PC-3 (cell line): ENCODE measurements around the gene L1CAM. TPM values are rescaled to one million over a fixed set of nuclear protein-coding genes. Genes with fewer than 3 reads are reported as not detected.
"Not testable (repeated sequence)": the region's sequence is repeated elsewhere in the genome, so short reads cannot be mapped to it uniquely, and the experiment has no call there.

Source experiments
- ATAC-seq: fragments of 200-7000 bp; cut with Tn5 transposase; 2 replicates; pipeline ENCODE4 v1.9.1; 2020; ENCODE audit warnings: mild to moderate bottlenecking, moderate library complexity
- BruUV-seq: library from RNA; stranded (reverse); fragments of 400-500 nt; replicated peaks from 2 replicates; lab custom pipeline; 2021; lab: Mats Ljungman, UMichigan
- CTCF ChIA-PET: fragments of 300-600 bp; sonication (Branson Sonifier 250); formaldehyde crosslinking; loops from one replicate; lab custom pipeline; 2022; ENCODE audit warnings: antibody characterized with exemption; lab: Charles Lee
- POLR2A ChIA-PET: fragments of 300-600 bp; sonication (Branson Sonifier 250); formaldehyde crosslinking; loops from one replicate; lab custom pipeline; 2022; ENCODE audit warnings: antibody characterized with exemption; ENCODE audit not compliant: unreplicated experiment; lab: Charles Lee
- DNase-seq: peaks from one replicate; pipeline ENCODE4 v3.0.0-alpha.2; 2015
- H2AFZ ChIP-seq: fragments of 300-600 bp; sonication (generic); 2 replicates; pipeline ENCODE4 v1.6.0; 2016; ENCODE audit warnings: antibody characterized with exemption, low read length
- H3F3A ChIP-seq: fragments of 300-600 bp; sonication (generic); one replicate; pipeline ENCODE4 v1.6.0; 2017; ENCODE audit warnings: antibody characterized with exemption, low read length, control low read depth, mild to moderate bottlenecking; ENCODE audit not compliant: unreplicated experiment
- H3K27ac ChIP-seq: fragments of 300-600 bp; sonication (generic); 2 replicates; pipeline ENCODE4 v1.5.1; 2016; ENCODE audit warnings: mild to moderate bottlenecking, low read length
- H3K27me3 ChIP-seq: fragments of 300-600 bp; sonication (generic); 2 replicates; pipeline ENCODE4 v1.6.1; 2016; ENCODE audit warnings: low read length, mixed read lengths
- H3K36me3 ChIP-seq: fragments of 300-600 bp; sonication (generic); 2 replicates; pipeline ENCODE4 v1.6.1; 2016; ENCODE audit warnings: low read depth, mixed run types, low read length, mixed read lengths
- H3K4me1 ChIP-seq: fragments of 300-600 bp; sonication (generic); 2 replicates; pipeline ENCODE4 v1.5.1; 2016; ENCODE audit warnings: low read length; ENCODE audit not compliant: insufficient read depth
- H3K4me2 ChIP-seq: fragments of 300-600 bp; sonication (generic); 2 replicates; pipeline ENCODE4 v1.6.0; 2016; ENCODE audit warnings: low read length
- H3K4me3 ChIP-seq: fragments of 300-600 bp; sonication (generic); 2 replicates; pipeline ENCODE4 v1.5.1; 2016; ENCODE audit warnings: mild to moderate bottlenecking, low read length, mixed read lengths
- H3K79me2 ChIP-seq: fragments of 300-600 bp; sonication (generic); 2 replicates; pipeline ENCODE4 v1.6.1; 2017; ENCODE audit warnings: low read length, mixed read lengths
- H3K9ac ChIP-seq: fragments of 300-600 bp; sonication (generic); 2 replicates; pipeline ENCODE4 v1.6.0; 2016; ENCODE audit warnings: mild to moderate bottlenecking, low read length
- H3K9me2 ChIP-seq: fragments of 300-600 bp; sonication (generic); replicated peaks from 2 replicates; pipeline ENCODE4 v1.6.1; 2016; ENCODE audit warnings: mixed run types, low read length, mixed read lengths
- H3K9me3 ChIP-seq: fragments of 300-600 bp; sonication (generic); 2 replicates; pipeline ENCODE4 v1.6.1; 2016; ENCODE audit warnings: low read length, mixed read lengths
- H4K20me1 ChIP-seq: fragments of 300-600 bp; sonication (generic); 2 replicates; pipeline ENCODE4 v1.6.1; 2016; ENCODE audit warnings: low read length, mixed read lengths
- EZH2 ChIP-seq: fragments of 300-600 bp; sonication (generic); IDR thresholded peaks from one replicate; pipeline ENCODE4 v1.6.1; 2017; ENCODE audit warnings: antibody characterized with exemption, mild to moderate bottlenecking, low read length; ENCODE audit not compliant: unreplicated experiment
- EZH2phosphoT487 ChIP-seq: fragments of 300-600 bp; sonication (generic); IDR thresholded peaks from 2 replicates; pipeline ENCODE4 v1.6.1; 2018; ENCODE audit warnings: mild to moderate bottlenecking, antibody characterized with exemption, low read length, borderline replicate concordance
- intact Hi-C: fragments of 100-400 bp; cut with micrococcal nuclease; formaldehyde crosslinking; loops from 2 replicates; pipeline ENCODE4 v1.9.0; 2023
- total RNA-seq: library from RNA; depleted of rRNA; stranded (reverse); fragments of >200 nt; gene quantifications from 2 replicates; pipeline ENCODE4 v1.2.3, GENCODE V29; 2014
- TF ChIP-seq, protein P1 (sequence below): fragments of 300-600 bp; sonication (generic); conservative IDR thresholded peaks from 2 replicates; pipeline ENCODE4 v1.5.1; 2017; ENCODE audit warnings: antibody characterized with exemption, low read depth, mild to moderate bottlenecking, low read length

L1CAM gene
- total RNA-seq, 1 experiment from 2014 or later: 5.2 TPM

DNA sequence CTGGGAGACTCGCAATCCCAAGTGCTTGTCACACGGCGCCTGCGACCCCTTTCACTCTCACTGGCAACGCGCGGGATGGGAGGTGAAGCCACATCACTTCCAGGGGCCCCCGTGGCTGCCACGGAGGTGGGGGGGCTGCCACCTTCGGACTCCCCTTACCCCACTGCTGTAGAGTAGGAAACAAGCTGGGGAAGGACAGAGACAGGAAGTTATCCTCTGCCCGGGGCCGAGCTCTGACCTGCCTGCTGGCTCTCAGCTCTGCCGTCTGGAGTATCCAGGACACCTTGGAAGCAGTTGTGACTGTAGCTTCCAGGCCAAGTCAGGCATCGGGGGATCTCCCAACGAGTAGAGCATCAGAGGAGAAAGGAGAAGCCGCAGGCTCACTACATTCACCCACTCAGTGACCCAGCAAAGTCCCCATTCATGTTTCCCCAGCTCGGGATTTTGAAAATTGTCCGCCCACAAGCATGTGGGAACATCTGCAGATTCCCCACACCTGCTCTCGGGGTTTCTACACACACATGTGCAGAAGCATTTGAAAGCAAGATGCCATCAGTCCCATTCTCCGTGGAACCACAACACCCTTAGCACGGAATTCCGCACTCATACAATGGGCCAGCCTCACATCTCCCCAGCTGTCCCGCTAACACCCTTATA lies 66.5 kb downstream of the L1CAM start:
- BruUV-seq: no TSS peak
- H3K9ac ChIP-seq: no peak overlapping the region
- POLR2A ChIA-PET: no interaction called here
- H3K4me1 ChIP-seq: no peaks in the 10 kb centered on the region; the same call in 1 of the 2 replicates
- ATAC-seq (peak; percentile 58), DNase-seq (no peak)
- no peak for TF ChIP-seq EZH2
- TF ChIP-seq EZH2phosphoT487: no peak
- TF ChIP-seq, protein P1, sequence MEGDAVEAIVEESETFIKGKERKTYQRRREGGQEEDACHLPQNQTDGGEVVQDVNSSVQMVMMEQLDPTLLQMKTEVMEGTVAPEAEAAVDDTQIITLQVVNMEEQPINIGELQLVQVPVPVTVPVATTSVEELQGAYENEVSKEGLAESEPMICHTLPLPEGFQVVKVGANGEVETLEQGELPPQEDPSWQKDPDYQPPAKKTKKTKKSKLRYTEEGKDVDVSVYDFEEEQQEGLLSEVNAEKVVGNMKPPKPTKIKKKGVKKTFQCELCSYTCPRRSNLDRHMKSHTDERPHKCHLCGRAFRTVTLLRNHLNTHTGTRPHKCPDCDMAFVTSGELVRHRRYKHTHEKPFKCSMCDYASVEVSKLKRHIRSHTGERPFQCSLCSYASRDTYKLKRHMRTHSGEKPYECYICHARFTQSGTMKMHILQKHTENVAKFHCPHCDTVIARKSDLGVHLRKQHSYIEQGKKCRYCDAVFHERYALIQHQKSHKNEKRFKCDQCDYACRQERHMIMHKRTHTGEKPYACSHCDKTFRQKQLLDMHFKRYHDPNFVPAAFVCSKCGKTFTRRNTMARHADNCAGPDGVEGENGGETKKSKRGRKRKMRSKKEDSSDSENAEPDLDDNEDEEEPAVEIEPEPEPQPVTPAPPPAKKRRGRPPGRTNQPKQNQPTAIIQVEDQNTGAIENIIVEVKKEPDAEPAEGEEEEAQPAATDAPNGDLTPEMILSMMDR: no peak
- no peak overlapping the region for H3K27ac ChIP-seq
- no peaks in the 10 kb centered on the region for H3K9me3 ChIP-seq
- H3K4me2 ChIP-seq: peak overlapping the region; percentile 88
- CTCF ChIA-PET: no interaction called here
- no peaks in the 10 kb centered on the region for H4K20me1 ChIP-seq
- H3K27me3 ChIP-seq: no peaks in the 10 kb centered on the region
- no peaks in the 10 kb centered on the region for H3K79me2 ChIP-seq
- H3K4me3 ChIP-seq: peak overlapping the region; percentile 59
- peak overlapping the region; percentile 80 for H2AFZ ChIP-seq
- H3K36me3 ChIP-seq: no peaks in the 10 kb centered on the region
- H3F3A ChIP-seq: no peaks in the 10 kb centered on the region
- intact Hi-C loops: no loop called here
- no peaks in the 10 kb centered on the region for H3K9me2 ChIP-seq

DNA sequence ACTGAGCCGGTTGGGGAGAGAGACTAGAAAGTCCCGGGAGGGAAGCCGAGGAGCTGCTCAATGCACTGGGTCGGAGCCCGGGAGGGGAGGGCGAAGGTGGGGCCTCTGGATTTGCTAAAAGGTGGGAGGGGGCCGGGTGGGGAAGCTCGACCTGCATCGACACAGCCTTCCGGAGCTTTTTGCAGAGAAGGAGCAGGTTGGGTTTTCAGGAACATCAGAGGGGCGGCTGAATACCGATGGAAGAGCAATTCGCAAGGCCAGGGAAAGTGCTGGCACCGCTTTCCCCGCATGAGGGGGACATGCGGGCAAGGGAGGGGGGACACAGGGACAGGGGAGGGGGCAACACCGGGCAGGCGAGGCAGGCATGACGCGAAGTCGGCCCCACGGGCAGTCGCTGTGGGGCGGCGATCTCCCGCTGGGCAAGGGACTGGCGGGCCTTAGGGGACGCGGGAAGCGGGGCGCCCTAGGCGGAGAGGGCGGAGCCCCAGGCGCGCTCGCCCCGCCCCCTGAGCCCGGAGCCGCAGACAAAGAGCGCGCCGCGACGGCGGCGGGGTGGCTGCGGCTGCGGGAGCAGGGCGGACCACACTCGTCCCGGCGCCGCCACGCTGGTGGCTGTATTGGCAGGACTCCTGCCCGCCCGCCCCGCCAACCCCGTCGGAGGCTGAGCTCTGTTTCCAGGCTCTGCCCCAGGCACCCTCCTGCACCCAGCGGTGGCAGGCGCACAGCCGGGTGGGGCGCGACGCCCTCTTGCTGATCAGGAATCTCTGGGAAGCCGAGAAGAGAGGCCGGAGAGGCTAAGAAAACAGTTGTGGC lies 67.2 kb downstream of the L1CAM start:
- H3K27me3 ChIP-seq: no peaks in the 10 kb centered on the region
- peak; percentile 24 for DNase-seq
- H3K27ac ChIP-seq: no peak overlapping the region
- peak; percentile 80 for ATAC-seq
- CTCF ChIA-PET: no interaction called here
- H3K4me2 ChIP-seq: peak overlapping the region; percentile 88
- no peaks in the 10 kb centered on the region; the same call in 1 of the 2 replicates for H3K4me1 ChIP-seq
- intact Hi-C loops: no loop called here
- no peaks in the 10 kb centered on the region for H3K36me3 ChIP-seq
- H2AFZ ChIP-seq: peak overlapping the region; percentile 80
- no TSS peak for BruUV-seq
- no peak overlapping the region for H3K9ac ChIP-seq
- no peaks in the 10 kb centered on the region for H3K9me2 ChIP-seq
- POLR2A ChIA-PET: no interaction called here
- no peaks in the 10 kb centered on the region for H3F3A ChIP-seq
- H3K79me2 ChIP-seq: no peaks in the 10 kb centered on the region
- no peak for TF ChIP-seq EZH2phosphoT487
- no peak for TF ChIP-seq EZH2
- TF ChIP-seq, protein P1: no peak
- H4K20me1 ChIP-seq: no peaks in the 10 kb centered on the region
- peak overlapping the region; percentile 59 for H3K4me3 ChIP-seq
- H3K9me3 ChIP-seq: no peaks in the 10 kb centered on the region

DNA sequence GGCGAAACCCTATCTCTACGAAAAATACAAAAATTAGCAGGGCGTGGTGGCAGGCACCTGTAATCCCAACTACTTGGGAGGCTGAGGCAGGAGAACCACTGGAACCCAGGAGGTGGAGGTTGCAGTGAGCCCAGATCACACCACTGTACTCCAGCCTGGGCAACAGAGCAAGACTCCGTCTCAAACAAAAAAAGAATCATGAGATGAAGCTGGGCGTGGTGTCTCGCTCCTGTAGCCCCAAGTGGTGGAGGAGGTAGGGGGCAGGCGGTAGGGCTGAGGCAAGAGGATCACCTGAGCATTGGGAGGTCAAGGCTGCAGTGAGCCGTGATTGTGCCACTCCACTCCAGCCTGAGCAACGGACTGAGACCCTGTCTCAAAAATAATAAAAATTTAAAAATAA lies 67.9 kb downstream of the L1CAM start:
- CTCF ChIA-PET, H3K9ac ChIP-seq, intact Hi-C loops, H3K27me3 ChIP-seq, H3K36me3 ChIP-seq, BruUV-seq, H3K9me3 ChIP-seq, H4K20me1 ChIP-seq, H3K27ac ChIP-seq, H3K4me3 ChIP-seq, H3K4me1 ChIP-seq, H3K4me2 ChIP-seq, DNase-seq, POLR2A ChIA-PET, H2AFZ ChIP-seq, H3K9me2 ChIP-seq, ATAC-seq, H3K79me2 ChIP-seq, H3F3A ChIP-seq: not testable (repeated sequence)
